Hematopoietic multipotent progenitor cell (in vitro differentiated cells): ENCODE data around the gene YTHDF1. TPM values are rescaled to one million over a fixed set of nuclear protein-coding genes. Genes with fewer than 3 reads are reported as not detected.

Experiments
- DNase-seq, 3 donors: peaks; one replicate each; pipeline ENCODE4 v3.0.0-alpha.2; 2011 to 2015; ENCODE audit warnings: low read depth in 2 of 3, low spot score in 2 of 3
- total RNA-seq: library from RNA; depleted of rRNA; stranded (reverse); fragments of >200 nt; gene quantifications from one replicate; pipeline ENCODE4 v1.2.3, GENCODE V29; 2012

Gene YTHDF1
- total RNA-seq, 1 donor, result 23.4 TPM

DNA sequence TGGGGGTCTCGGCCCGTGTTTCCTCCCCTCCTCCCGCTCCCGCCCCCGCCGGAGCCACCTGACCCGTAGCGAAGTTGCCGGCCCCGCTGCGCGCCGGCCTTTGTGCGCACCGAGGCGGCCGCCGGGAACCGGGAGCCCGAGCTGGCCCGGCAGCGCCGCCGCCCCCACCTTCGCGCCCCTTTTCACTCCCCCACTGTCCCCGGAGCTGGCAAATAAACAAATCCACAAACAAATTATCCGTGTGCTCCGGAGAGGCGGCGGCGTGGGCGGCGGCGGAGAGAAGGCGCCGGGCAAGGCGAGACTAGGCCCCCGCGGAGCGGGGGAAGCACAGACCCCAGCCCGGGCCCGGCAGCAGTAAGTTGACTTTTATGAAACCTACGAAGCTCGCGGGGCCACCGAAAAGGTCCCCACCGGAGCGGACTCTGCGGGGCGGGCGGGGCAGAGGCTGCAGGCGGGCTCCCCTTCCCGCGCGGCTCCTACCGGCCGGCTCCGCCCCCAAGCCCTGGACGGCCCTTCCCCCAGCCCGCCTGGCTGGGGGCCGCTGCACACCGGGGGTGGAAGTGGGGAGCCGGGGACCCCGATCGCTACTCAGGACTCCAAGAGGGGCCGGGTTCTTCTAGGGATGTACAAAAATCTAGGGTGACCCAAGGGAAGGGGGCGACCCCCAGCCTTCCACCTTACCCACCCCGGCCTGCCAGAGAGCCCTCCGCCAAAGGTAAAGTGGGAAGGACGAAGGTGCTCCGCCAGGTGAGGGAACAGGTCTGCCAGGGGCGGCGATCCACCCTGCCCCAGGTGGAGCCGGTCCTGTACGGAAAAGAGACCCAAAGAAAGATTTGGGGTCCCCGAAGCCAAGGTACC is 40.7 kb downstream of the YTHDF1 start:
- no peak for DNase-seq

- DNase-seq, result no peak
Observed at GRCh38 chr20:63174309-63175037, 41.5 kb downstream of the YTHDF1 start.

- DNase-seq, result no peak
Observed at GRCh38 chr20:63173552-63174191, 42.3 kb downstream of the YTHDF1 start.

- peak in 2 of 3 donors; percentile 37 to 46 for DNase-seq
Observed at GRCh38 chr20:63172726-63173125, 43.2 kb downstream of the YTHDF1 start.

DNA sequence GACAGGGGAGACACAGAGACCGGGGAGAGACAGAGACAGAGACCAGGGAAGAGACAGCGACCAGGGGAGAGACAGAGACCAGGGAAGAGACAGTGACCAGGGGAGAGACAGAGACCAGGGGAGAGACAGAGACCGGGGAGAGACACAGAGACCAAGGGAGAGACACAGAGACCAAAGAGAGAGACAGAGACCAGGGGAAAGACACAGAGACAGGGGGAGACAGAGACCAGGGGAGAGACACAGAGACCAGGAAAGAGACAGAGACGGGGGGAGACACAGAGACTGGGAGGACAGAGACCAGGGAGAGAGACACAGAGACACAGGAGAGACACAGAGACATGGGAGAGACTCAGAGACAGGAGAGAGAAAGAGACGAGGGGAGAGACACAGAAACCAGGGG is 43.9 kb downstream of the YTHDF1 start:
- no peak for DNase-seq

- DNase-seq, result no peak
Observed at GRCh38 chr20:63169681-63170080, 46.2 kb downstream of the YTHDF1 start.

DNA sequence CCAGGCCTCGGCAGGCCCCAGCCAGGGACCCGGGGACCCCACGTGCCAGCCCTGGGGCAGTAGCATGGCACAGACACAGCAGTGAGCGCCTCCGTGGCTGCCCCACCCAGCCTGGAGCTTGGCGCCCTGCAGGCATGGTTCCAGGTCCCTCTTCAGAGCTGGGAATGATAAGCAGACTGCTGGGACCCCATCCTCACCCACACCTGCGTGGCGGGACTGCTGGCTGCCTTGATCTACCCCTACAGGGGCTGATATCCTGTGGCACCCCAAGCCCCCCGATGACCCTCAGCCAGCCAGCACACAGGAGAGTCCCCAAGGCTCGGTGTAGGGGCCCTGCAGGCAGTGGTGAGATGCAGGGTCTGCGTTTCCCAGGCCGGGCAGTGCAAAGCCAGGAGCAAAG is 47.1 kb downstream of the YTHDF1 start:
- DNase-seq, result no peak

GRCh38 chr20:63167918-63168520 is 47.9 kb downstream of the YTHDF1 start:
- DNase-seq, result no peak

- DNase-seq, result no peak
Observed at GRCh38 chr20:63167026-63167917, 48.7 kb downstream of the YTHDF1 start.

DNA sequence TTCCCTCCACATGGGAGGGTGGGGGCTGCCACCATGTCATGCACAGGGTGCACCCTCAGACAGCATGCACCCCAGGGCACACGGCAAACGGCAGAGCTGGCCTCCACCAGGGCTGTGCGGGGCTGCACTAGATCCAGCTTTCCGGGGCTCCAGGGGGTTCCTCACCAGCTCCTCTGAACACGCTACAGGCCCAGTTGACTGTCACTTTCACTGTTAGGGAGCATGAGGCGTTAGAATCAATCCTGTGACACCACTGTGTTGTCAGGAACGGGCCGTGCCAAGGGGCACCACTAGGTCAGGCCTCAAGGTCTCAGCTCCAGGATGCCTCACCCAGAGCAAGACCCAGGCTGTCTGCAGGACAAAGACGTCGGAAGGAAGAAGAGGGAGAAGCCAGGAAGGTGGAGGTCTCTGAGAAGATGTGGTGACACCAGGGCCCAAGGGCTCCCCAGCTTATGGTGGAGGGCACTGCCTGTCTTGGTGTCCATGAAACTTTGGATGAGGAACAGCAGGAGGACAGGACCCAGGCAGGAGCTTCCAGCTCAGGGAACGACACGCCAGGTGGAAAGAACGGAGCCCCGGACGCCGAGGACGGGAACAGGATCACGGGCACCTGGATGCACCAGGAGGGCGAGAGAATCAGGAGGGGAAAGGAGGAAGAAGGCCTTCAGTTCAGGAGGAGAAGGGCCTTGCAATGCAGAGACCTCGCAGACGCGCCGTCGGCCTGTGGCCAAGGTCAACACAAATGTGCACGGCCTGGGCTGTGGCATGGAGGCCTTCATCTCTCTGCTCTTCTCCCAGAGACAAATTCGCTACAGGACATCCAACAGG is 49.5 kb downstream of the YTHDF1 start:
- DNase-seq, result no peak

- DNase-seq, result no peak
Observed at GRCh38 chr20:63165356-63166192, 50.4 kb downstream of the YTHDF1 start.

DNA sequence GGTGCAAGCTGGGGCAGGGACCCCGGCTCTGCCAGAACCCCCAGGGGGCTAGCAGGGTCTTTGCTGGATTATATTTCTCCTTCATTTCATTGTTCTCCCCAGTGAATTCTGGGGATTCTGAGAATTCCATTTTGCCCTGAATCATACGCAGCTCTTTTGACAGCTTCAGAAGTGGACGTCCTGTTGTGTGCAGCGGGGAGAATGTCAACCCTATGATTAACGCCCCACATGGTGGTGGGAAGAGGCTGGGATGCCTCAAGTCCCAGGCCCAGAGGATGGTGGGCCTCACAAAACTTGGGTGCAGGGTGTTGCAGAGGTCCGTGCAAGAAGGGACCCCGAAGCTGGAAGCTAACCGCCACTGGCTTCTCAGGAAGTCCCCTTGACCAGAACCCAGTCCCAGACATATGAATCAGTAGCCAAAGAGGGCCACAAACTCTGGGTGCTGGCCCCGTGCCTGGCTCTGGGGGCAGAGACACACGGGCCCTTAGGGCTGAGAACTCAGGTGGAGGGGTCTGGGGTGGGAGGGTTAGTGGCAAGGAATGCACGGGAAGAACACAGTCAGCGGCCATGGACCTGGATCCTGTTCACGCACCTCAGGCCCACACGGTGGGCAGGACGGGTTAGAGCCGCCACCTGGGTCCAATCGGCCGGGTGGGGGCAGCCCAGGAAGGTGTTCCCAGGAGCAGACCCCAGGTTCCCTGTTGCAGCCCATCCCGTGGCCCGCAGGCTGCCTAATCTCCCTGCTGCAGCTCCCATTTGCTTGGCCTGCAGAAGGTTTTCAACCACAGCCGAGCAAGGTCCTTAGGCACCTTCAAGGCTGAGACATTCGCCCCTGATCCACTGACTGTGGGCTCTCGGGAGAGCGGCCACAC is 51.2 kb downstream of the YTHDF1 start:
- no peak for DNase-seq

GRCh38 chr20:63163596-63164483 is 52.1 kb downstream of the YTHDF1 start:
- no peak for DNase-seq

- no peak for DNase-seq
Observed at GRCh38 chr20:63163171-63163570, 52.8 kb downstream of the YTHDF1 start.

- no peak for DNase-seq
Observed at GRCh38 chr20:63162206-63162795, 53.6 kb downstream of the YTHDF1 start.

DNA sequence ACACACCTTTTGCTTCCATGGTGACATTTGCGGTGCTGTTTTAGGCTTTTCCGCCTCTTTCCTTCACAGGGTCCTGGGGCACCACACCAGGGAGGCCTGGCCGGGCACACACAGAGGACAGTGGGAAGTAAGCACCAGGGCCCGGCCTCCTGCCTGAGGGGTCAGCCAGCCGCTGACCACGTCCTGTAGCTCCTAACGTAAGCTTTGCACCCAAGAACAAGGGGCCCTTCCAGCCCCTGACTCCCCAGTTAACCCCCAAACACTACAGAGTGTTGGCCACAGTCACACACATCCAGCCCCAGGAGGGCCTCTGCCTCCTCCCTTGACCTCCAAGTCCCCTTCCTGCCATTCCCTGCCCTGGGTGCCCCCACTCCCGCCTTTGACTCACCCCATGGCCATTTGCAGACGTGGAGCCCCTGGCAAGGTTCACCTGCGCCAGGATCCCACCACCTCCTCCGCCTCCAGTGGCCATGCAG is 54.7 kb downstream of the YTHDF1 start:
- DNase-seq, result no peak
